Tibial nerve (tissue), 3 donors: ENCODE data around the gene NSD2.

Experiments
- POLR2A ChIP-seq, 2 donors: fragments of 450-650 bp; IDR thresholded peaks; one replicate each; pipeline ENCODE4 v1.6.1; 2017; ENCODE audit warnings: antibody characterized with exemption in 2 of 2, mild to moderate bottlenecking in 2 of 2, moderate library complexity in 2 of 2
- TF ChIP-seq, protein P1 (sequence below), 5 experiments: fragments of 200-600 bp in 3 of 5; fragments of 450-650 bp in 2 of 5; sonication (generic) in 3 of 5; IDR thresholded peaks; one replicate each; pipeline ENCODE4 v1.5.1; 2016 to 2019; ENCODE audit warnings: antibody characterized with exemption in 5 of 5, mild to moderate bottlenecking in 3 of 5, moderate library complexity in 2 of 5

DNA sequence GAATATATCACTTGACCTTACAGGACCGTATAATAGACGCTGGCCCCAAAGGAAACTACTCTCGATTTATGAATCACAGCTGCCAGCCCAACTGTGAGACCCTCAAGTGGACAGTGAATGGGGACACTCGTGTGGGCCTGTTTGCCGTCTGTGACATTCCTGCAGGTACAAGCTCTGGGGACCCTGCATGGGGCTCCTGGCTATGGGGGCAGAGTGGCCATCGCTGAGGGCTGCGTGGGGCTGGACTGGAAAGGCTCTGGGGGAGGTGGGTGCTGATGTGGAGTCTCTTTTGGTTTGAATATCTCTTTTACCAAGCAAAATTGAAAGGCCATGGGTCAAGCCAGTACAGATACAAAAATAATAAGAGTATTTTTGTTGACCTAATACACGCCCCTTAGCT, 103.6 kb downstream of the NSD2 start:
- TF ChIP-seq, protein P1, sequence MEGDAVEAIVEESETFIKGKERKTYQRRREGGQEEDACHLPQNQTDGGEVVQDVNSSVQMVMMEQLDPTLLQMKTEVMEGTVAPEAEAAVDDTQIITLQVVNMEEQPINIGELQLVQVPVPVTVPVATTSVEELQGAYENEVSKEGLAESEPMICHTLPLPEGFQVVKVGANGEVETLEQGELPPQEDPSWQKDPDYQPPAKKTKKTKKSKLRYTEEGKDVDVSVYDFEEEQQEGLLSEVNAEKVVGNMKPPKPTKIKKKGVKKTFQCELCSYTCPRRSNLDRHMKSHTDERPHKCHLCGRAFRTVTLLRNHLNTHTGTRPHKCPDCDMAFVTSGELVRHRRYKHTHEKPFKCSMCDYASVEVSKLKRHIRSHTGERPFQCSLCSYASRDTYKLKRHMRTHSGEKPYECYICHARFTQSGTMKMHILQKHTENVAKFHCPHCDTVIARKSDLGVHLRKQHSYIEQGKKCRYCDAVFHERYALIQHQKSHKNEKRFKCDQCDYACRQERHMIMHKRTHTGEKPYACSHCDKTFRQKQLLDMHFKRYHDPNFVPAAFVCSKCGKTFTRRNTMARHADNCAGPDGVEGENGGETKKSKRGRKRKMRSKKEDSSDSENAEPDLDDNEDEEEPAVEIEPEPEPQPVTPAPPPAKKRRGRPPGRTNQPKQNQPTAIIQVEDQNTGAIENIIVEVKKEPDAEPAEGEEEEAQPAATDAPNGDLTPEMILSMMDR (IDR thresholded peaks at IDR 0.05) = no peak
- no peak for TF ChIP-seq POLR2A (IDR thresholded peaks at IDR 0.05)
